ENCODE data around the gene KCNA1.
"Not testable (repeated sequence)": the region's sequence is repeated elsewhere in the genome, so short reads cannot be mapped to it uniquely, and the experiment has no call there.

The KCNA1 gene

GRCh38 chr12:4909734-4910501 is at the start of gene KCNA1:
KCNA1 (plus strand) TSS chr12:4909905; CDS start chr12:4911379, 1,474 bp downstream.
- peak; percentile 76 for DNase-seq (ENCODE audit: low spot score)
- peak; percentile 74 for FAIRE-seq

DNA sequence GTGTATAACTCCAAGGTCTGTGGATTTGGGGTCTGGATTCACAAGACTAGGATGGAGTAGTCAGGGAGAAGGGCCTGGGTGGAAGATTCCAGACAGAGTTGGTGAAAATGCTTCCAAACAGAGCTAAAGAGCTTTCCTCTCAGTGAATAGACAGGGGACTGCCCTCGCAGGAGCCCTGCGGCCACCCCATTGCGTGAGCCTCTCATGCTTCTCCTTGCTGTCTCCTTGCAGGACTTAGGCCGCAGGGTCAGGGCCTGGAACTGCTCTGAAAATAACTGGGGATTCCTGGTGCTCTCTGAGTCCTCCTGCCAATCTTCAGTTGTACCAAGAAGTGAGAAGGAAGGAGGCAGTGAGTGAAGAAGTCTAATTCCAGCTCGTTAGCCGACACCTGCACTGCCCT is 49.0 kb upstream of the KCNA1 start:
- FAIRE-seq (no peak), DNase-seq (ENCODE audit: low spot score) (no peak)

GRCh38 chr12:4862809-4863208 is 46.9 kb upstream of the KCNA1 start:
- no peak for FAIRE-seq
- no peak for DNase-seq (ENCODE audit: low spot score)

- no peak for DNase-seq (ENCODE audit: low spot score)
- FAIRE-seq: no peak
These were observed 45.1 kb upstream of the KCNA1 start for GRCh38 chr12:4864575-4864974.

GRCh38 chr12:4865246-4865645 is 44.5 kb upstream of the KCNA1 start:
- DNase-seq (ENCODE audit: low spot score) (no peak), FAIRE-seq (peak; percentile 74)

DNA sequence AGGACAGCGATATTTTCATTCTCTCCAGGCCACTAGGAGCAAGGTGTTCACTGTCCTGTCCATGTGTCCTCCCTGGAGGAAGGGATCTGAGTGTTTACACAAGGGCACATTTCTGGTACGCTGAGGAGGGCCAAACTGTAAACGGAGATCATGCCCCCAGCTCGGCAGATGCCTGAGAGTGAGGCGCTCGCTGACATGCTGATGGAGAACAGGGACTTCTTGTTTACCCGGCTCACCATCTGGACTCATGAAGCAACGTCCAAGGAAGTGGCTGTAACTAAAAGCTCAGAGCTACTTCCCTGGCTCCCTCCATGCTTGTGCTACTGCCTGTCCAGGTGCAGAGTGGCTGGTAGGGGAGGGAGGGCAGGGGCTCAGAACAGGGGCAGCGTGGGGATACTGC is 43.4 kb upstream of the KCNA1 start:
- DNase-seq (ENCODE audit: low spot score) (no peak), FAIRE-seq (peak; percentile 52)

GRCh38 chr12:4867384-4867783 is 42.3 kb upstream of the KCNA1 start:
- no peak for DNase-seq (ENCODE audit: low spot score)
- no peak for FAIRE-seq

GRCh38 chr12:4870423-4870822 is 39.3 kb upstream of the KCNA1 start:
- FAIRE-seq: no peak
- no peak for DNase-seq (ENCODE audit: low spot score)

GRCh38 chr12:4871514-4871913 is 38.2 kb upstream of the KCNA1 start:
- FAIRE-seq (no peak), DNase-seq (ENCODE audit: low spot score) (no peak)

DNA sequence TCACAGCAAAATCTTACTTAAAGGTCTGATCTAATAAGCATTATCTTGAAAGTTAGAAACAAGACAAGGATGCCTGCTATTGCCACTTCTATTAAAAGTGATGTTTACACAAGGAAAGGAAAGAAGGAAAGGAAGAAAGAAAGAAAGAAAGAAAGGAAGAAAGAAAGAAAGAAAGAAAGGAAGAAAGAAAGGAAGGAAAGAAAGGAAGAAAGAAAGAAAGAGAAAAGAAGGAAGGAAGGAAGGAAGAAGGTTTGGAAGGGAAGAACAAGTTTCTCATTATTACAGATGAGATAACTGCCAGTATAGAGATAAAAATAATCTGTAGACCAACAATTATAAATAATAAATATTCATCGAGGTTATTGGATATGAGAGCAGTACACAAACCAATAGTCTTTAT is 35.8 kb upstream of the KCNA1 start:
- DNase-seq (ENCODE audit: low spot score) (no peak), FAIRE-seq (no peak)

DNA sequence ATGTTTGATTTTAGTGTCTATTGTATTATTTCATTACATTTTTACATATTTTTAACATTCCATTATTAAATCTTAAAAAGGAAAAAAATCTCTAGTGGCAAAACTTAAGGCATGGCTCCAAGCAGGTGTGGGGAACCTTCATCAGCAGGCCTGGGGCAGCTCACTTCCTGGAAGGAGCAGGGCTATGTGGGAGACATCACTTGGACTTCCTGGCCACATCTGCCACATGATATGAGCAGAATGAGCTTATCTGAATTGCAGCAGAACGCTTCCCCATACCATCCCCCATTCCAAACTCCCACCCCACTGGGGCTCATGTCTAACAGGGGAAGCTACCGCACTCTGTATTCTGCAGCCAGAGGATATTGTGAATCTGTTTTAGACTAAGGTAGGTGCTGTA is 35.0 kb upstream of the KCNA1 start:
- DNase-seq (ENCODE audit: low spot score) (no peak), FAIRE-seq (peak; percentile 76)

GRCh38 chr12:4879481-4879880 is 30.2 kb upstream of the KCNA1 start:
- FAIRE-seq; DNase-seq (ENCODE audit: low spot score): not testable (repeated sequence)

DNA sequence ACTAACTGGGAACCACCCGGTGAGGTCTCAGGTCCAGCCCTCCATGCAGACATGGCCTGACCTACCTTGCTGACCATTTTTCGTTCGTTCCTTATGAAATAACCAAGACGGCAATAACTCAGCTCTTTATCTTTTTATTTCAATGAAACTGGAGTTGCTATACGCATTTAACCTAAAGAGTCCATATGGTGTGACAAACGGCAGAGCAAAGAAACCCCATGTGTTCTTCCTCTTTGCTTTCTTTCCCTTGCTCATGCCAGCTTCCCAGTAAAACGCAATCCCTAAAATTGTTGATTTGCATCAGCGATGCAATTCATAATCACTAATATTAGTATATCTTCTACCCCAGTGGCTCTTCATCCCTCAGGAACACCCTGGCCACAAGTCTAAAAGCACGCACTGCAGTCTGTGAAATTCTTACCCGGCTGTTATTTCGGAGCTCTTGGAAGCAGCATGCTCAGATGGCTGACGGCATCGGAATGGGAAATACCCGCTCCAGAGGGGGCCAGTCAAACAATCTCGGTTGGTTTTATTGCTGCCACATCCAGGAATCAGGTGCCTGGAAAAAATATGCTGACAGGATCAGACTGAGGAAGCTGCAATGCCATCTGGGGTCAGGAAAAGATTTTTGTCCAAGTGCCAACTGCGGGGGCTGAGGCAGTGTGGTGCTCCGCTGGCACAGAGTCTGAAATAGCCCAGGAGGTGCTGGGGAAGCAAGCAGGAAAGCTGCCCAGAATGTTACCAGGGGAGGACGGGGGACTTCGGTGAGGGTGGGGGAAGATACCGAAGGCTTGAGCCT is 28.2 kb upstream of the KCNA1 start:
- DNase-seq (ENCODE audit: low spot score): peak; percentile 88
- peak; percentile 67 for FAIRE-seq

GRCh38 chr12:4891866-4892265 is 17.8 kb upstream of the KCNA1 start:
- FAIRE-seq (peak; percentile 94), DNase-seq (ENCODE audit: low spot score) (no peak)

- FAIRE-seq: peak; percentile 93
- no peak for DNase-seq (ENCODE audit: low spot score)
These were observed 17.3 kb upstream of the KCNA1 start for GRCh38 chr12:4892418-4892817.

- no peak for FAIRE-seq
- no peak for DNase-seq (ENCODE audit: low spot score)
These were observed 15.7 kb upstream of the KCNA1 start for GRCh38 chr12:4894019-4894418.

- DNase-seq (ENCODE audit: low spot score) (no peak), FAIRE-seq (peak; percentile 63)
These were observed 10.3 kb upstream of the KCNA1 start for GRCh38 chr12:4899364-4899763.

DNA sequence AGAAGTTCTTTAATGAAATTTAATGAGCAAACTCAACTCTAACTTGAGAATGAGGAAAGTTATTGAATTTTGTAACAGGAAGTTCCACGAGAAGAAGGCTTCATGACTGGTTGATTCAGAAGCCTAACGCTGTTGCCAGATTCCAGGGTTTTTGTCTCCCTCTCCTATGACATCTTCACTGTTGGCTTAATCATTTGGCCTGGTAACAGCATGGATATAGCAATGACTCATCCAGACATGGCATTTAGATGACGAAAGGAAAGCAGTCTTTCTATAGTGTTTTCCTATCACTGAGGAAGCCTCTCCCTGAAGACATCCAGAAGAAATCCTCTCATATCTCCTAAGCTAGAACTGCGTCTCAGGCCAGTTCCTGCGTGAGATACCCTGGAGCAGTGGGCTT is 9.4 kb upstream of the KCNA1 start:
- FAIRE-seq (peak; percentile 53), DNase-seq (ENCODE audit: low spot score) (peak; percentile 85)

DNA sequence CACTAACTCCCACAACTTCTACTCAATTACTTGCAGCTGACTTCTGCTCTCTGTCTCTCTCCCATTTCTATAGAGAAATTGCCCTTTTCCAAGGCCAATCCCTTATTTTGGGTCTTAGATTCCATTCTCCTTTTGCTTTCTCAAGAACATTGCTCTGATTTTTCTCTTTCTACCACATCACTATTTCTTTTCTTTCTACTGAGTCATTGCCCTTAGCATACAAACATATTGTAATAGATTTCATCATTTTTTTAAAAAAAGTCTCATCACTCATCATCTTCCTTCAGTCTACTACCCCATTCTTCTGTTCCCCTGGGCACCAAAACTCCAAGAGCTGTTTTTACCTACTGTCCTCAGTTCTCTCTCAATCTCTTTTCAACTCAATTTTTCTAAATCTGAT is 4.4 kb upstream of the KCNA1 start:
- DNase-seq (ENCODE audit: low spot score) (no peak), FAIRE-seq (no peak)

DNA sequence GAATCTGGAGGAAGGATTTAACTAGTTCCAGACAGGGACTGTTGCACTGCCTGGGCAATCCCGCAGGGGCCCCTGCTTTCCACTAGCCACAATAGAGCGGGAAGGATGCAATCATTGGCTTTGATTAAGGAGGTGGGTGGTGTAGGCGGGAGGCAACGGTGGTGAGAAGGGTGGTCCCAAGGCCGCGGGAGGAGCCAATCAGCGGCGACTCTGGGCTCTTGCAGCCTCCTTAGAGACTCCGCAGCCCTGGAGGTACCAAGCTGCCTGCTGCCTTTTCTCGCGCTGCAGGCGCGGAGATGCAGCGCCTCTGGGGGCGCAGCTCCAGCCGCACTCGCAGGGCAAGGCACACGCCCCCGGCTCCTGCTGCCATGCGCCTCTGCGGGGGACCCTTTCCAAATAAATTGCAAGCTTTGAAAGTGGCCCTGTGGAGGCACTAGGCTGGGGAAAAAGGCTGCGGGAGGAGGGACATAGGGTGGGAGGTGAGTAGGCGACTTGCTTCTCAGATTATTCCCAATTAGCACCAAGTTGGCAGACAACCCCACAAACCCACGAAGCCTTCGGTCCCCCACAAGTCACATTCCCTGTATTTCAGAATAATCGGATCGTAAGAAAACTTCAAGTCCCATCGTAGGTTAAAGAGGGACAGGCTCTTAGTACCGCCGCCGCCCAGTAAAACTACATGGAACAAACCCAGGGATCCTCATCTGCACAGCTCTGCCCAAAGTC is 858 bp upstream of the KCNA1 start:
- DNase-seq (ENCODE audit: low spot score) (peak; percentile 92), FAIRE-seq (peak; percentile 63)

GRCh38 chr12:4909410-4909733 is 333 bp upstream of the KCNA1 start:
- FAIRE-seq: no peak
- no peak for DNase-seq (ENCODE audit: low spot score)
